Measurements from ENCODE around the gene ATP1A4.

ATP1A4 gene

GRCh38 chr1:160146107-160146506, 5.3 kb upstream of the ATP1A4 start:
- DNase-seq (ENCODE audit: low read depth): no peak

GRCh38 chr1:160148121-160148520, 3.3 kb upstream of the ATP1A4 start:
- DNase-seq (ENCODE audit: low read depth): no peak

- DNase-seq (ENCODE audit: low read depth): no peak
These were observed 2.2 kb upstream of the ATP1A4 start for GRCh38 chr1:160149233-160149632.

GRCh38 chr1:160149716-160150115, 1.7 kb upstream of the ATP1A4 start:
- DNase-seq (ENCODE audit: low read depth): no peak

- no peak for DNase-seq (ENCODE audit: low read depth)
These were observed 3.4 kb downstream of the ATP1A4 start for GRCh38 chr1:160154790-160155189.

GRCh38 chr1:160156361-160156760, 5.0 kb downstream of the ATP1A4 start:
- no peak for DNase-seq (ENCODE audit: low read depth)

- DNase-seq (ENCODE audit: low read depth): no peak
These were observed 5.8 kb downstream of the ATP1A4 start for GRCh38 chr1:160157174-160157573.

- DNase-seq (ENCODE audit: low read depth): no peak
These were observed 6.6 kb downstream of the ATP1A4 start for GRCh38 chr1:160158031-160158430.

GRCh38 chr1:160158534-160158933, 7.1 kb downstream of the ATP1A4 start:
- no peak for DNase-seq (ENCODE audit: low read depth)

GRCh38 chr1:160159846-160160245, 8.4 kb downstream of the ATP1A4 start:
- DNase-seq (ENCODE audit: low read depth): no peak

- peak; percentile 35 for DNase-seq (ENCODE audit: low read depth)
These were observed 10.7 kb downstream of the ATP1A4 start for GRCh38 chr1:160161965-160162705.

- DNase-seq (ENCODE audit: low read depth): no peak
These were observed 11.5 kb downstream of the ATP1A4 start for GRCh38 chr1:160162931-160163330.

GRCh38 chr1:160163615-160164014, 12.2 kb downstream of the ATP1A4 start:
- no peak for DNase-seq (ENCODE audit: low read depth)

- DNase-seq (ENCODE audit: low read depth): no peak
These were observed 12.7 kb downstream of the ATP1A4 start for GRCh38 chr1:160164121-160164520.

- DNase-seq (ENCODE audit: low read depth): no peak
These were observed 14.9 kb downstream of the ATP1A4 start for GRCh38 chr1:160166166-160166868.

GRCh38 chr1:160167056-160167455, 15.7 kb downstream of the ATP1A4 start:
- no peak for DNase-seq (ENCODE audit: low read depth)

- DNase-seq (ENCODE audit: low read depth): no peak
These were observed 16.2 kb downstream of the ATP1A4 start for GRCh38 chr1:160167580-160167979.

GRCh38 chr1:160168016-160168415, 16.6 kb downstream of the ATP1A4 start:
- no peak for DNase-seq (ENCODE audit: low read depth)

- no peak for DNase-seq (ENCODE audit: low read depth)
These were observed 17.4 kb downstream of the ATP1A4 start for GRCh38 chr1:160168609-160169369.

- no peak for DNase-seq (ENCODE audit: low read depth)
These were observed 18.4 kb downstream of the ATP1A4 start for GRCh38 chr1:160169553-160170399.

- DNase-seq (ENCODE audit: low read depth): peak; percentile 24
These were observed 20.0 kb downstream of the ATP1A4 start for GRCh38 chr1:160171354-160171753.

- no peak for DNase-seq (ENCODE audit: low read depth)
These were observed 20.6 kb downstream of the ATP1A4 start for GRCh38 chr1:160171980-160172379.
